ENCODE data around the gene ATP6V0B.

GRCh38 chr1:43935711-43936427 lies 38.9 kb upstream of the ATP6V0B start:
- peak in 1 of 7 experiments; percentile 2 for TF ChIP-seq CTCF (IDR thresholded peaks at IDR 0.05)
- peak; percentile 44 to 69 (median 66) for TF ChIP-seq POLR2A (IDR thresholded peaks at IDR 0.05)

Data from body of pancreas (tissue), 4 donors.